OCI-LY7 (cell line): ENCODE results near the gene DHRS9. TPM values are rescaled to one million over a fixed set of nuclear protein-coding genes. Genes with fewer than 3 reads are reported as not detected.

Experiments used
- BruUV-seq: library from RNA; stranded (reverse); fragments of 400-500 nt; replicated peaks from 2 replicates; lab custom pipeline; 2021; lab: Mats Ljungman, UMichigan
- CTCF ChIA-PET: fragments of 300-600 bp; sonication (Branson Sonifier 250); formaldehyde crosslinking; loops from one replicate; lab custom pipeline; 2022; ENCODE audit warnings: antibody characterized with exemption; ENCODE audit not compliant: unreplicated experiment; lab: Charles Lee
- POLR2A ChIA-PET: fragments of 300-600 bp; sonication (Branson Sonifier 250); formaldehyde crosslinking; loops from one replicate; lab custom pipeline; 2022; ENCODE audit warnings: antibody characterized with exemption; lab: Charles Lee
- DNase-seq: peaks from one replicate; pipeline ENCODE4 v3.0.0-alpha.2; 2015; ENCODE audit warnings: low spot score
- H2AFZ ChIP-seq: fragments of 200-600 bp; sonication (generic), shearing (Covaris generic); 2 replicates; pipeline ENCODE4 v1.6.1; 2014; ENCODE audit warnings: mild to moderate bottlenecking, antibody characterized with exemption, low read length, moderate library complexity
- H3K27ac ChIP-seq: fragments of 200-600 bp; sonication (generic); 2 replicates; pipeline ENCODE4 v1.5.1; 2014; ENCODE audit warnings: mixed run types, low read depth, mild to moderate bottlenecking, moderate library complexity, low read length, inconsistent platforms; ENCODE audit not compliant: poor library complexity, severe bottlenecking
- H3K36me3 ChIP-seq: fragments of 200-600 bp; sonication (generic); 2 replicates; pipeline ENCODE4 v1.6.1; 2014; ENCODE audit warnings: mild to moderate bottlenecking, antibody characterized with exemption, low read length, moderate library complexity, mixed read lengths; ENCODE audit not compliant: insufficient read depth
- H3K4me1 ChIP-seq: fragments of 200-600 bp; sonication (generic); 2 replicates; pipeline ENCODE4 v1.5.1; 2014; ENCODE audit warnings: mild to moderate bottlenecking, low read length; ENCODE audit not compliant: insufficient read depth, poor library complexity, severe bottlenecking
- H3K4me2 ChIP-seq: fragments of 200-600 bp; sonication (generic); 2 replicates; pipeline ENCODE4 v1.6.1; 2014; ENCODE audit warnings: mild to moderate bottlenecking, low read length
- H3K4me3 ChIP-seq: fragments of 200-600 bp; sonication (generic); 2 replicates; pipeline ENCODE4 v1.5.1; 2014; ENCODE audit warnings: mild to moderate bottlenecking, low read depth, low read length; ENCODE audit not compliant: poor library complexity, severe bottlenecking
- H3K79me2 ChIP-seq: fragments of 200-600 bp; sonication (generic); 2 replicates; pipeline ENCODE4 v1.6.1; 2016; ENCODE audit warnings: low read depth, mild to moderate bottlenecking, low read length, moderate library complexity, mixed read lengths; ENCODE audit not compliant: insufficient read depth
- H3K9me2 ChIP-seq: fragments of 200-600 bp; sonication (generic); 2 replicates; pipeline ENCODE4 v1.6.1; 2016; ENCODE audit warnings: mild to moderate bottlenecking, low read length, mixed read lengths; ENCODE audit not compliant: insufficient read depth
- H3K9me3 ChIP-seq: fragments of 200-600 bp; sonication (generic); 2 replicates; pipeline ENCODE4 v1.6.1; 2014; ENCODE audit warnings: mild to moderate bottlenecking, mixed run types, low read length, mixed read lengths
- H4K20me1 ChIP-seq: fragments of 200-600 bp; sonication (generic); 2 replicates; pipeline ENCODE4 v1.6.1; 2014; ENCODE audit warnings: mild to moderate bottlenecking, antibody characterized with exemption, low read length, moderate library complexity, mixed read lengths; ENCODE audit not compliant: insufficient read depth
- CTCF ChIP-seq: fragments of 200-600 bp; sonication (generic); conservative IDR thresholded peaks from 2 replicates; pipeline ENCODE4 v1.5.1; 2014; ENCODE audit warnings: mild to moderate bottlenecking, antibody characterized with exemption, low read length, moderate library complexity, mixed read lengths
- EZH2phosphoT487 ChIP-seq: fragments of 200-600 bp; sonication (generic); IDR thresholded peaks from 2 replicates; pipeline ENCODE4 v1.6.1; 2018; ENCODE audit warnings: low read depth, borderline replicate concordance, mild to moderate bottlenecking, mixed run types, antibody characterized with exemption, low read length, moderate library complexity, mixed read lengths
- intact Hi-C: fragments of 100-400 bp; cut with micrococcal nuclease; formaldehyde crosslinking; loops from one replicate; pipeline ENCODE4 v1.10.0; 2022; ENCODE audit not compliant: unreplicated experiment
- total RNA-seq, 2 experiments: library from RNA; depleted of rRNA in 1 of 2; stranded (reverse); fragments of >200 nt in 1 of 2; shearing (Covaris generic) in 1 of 2; gene quantifications; 2 replicates each; pipeline ENCODE4 v1.2.3, GENCODE V29; 2014 to 2022

The DHRS9 gene
- total RNA-seq, 2 experiments from 2014 or later: 0.59 TPM; not detected in 1

DNA sequence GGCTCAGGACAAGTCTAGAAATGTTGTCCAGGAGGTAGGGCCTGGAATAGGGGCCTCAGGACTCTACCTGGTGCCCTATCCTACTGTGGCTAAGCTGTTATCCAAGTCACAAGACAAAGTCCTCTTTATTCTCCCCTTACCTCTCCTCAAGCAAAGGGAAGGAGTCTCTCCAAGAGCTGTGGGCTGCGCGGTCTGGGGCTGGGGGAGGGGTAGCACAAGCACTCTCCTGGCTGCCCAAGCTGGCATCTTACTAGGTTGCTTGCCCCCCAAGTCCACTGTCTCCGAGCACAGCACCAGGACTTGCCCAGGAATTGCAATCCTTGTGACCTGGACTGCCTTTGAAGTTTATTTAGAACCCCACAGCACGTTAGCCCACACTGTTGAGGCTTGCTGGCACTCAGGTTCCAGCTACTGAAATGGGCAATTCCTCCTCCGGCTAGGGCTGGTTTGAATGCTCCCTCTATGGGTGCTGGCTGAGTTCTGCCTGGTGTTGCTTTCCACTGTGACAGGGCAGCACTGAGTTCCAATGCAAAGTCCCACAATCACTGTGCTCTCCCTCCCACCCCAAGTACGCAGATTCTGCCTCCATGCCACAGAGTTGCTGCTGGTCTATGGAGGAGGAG, 18.5 kb downstream of the DHRS9 start:
- CTCF ChIA-PET: no interaction called here
- intact Hi-C loops: no loop called here

GRCh38 chr2:169089182-169089581, 19.8 kb downstream of the DHRS9 start:
- POLR2A ChIA-PET: interaction anchor here (0.6 to 0.7 kb wide), 2 partner anchors 12 to 59 kb away, joined by 3 read pairs; no protein-coding TSS in a partner anchor
- Histone ChIP-seq H3K9me2 (no peaks in the 10 kb centered on the region), H3K4me3 (no peak overlapping the region), H4K20me1 (no peaks in the 10 kb centered on the region), H2AFZ (no peak overlapping the region), H3K4me2 (no peak overlapping the region), H3K9me3 (no peaks in the 10 kb centered on the region), H3K27ac (no peak overlapping the region), H3K79me2 (no peaks in the 10 kb centered on the region), H3K4me1 (no peaks in the 10 kb centered on the region), H3K36me3 (no peaks in the 10 kb centered on the region)
- DNase-seq: no peak
- CTCF ChIA-PET: no interaction called here
- TF ChIP-seq CTCF: no peak
- no peak for TF ChIP-seq EZH2phosphoT487
- intact Hi-C loops: no loop called here
- BruUV-seq: no TSS peak

More for the DNA sequence above, 18.5 kb downstream of the DHRS9 start:
- Histone ChIP-seq H3K9me2 (no peaks in the 10 kb centered on the region), H4K20me1 (no peaks in the 10 kb centered on the region), H3K79me2 (no peaks in the 10 kb centered on the region), H2AFZ (no peak overlapping the region), H3K9me3 (no peaks in the 10 kb centered on the region), H3K27ac (no peak overlapping the region), H3K4me3 (no peak overlapping the region), H3K36me3 (no peaks in the 10 kb centered on the region), H3K4me1 (peaks cover 6% of the 10 kb centered on the region), H3K4me2 (no peak overlapping the region)
- TF ChIP-seq EZH2phosphoT487 (no peak), CTCF (no peak)
- POLR2A ChIA-PET: interaction anchor here (0.5 kb wide), 1 partner anchor 331 kb away, joined by 4 read pairs; no protein-coding TSS in a partner anchor
- DNase-seq: no peak
- no TSS peak for BruUV-seq

DNA sequence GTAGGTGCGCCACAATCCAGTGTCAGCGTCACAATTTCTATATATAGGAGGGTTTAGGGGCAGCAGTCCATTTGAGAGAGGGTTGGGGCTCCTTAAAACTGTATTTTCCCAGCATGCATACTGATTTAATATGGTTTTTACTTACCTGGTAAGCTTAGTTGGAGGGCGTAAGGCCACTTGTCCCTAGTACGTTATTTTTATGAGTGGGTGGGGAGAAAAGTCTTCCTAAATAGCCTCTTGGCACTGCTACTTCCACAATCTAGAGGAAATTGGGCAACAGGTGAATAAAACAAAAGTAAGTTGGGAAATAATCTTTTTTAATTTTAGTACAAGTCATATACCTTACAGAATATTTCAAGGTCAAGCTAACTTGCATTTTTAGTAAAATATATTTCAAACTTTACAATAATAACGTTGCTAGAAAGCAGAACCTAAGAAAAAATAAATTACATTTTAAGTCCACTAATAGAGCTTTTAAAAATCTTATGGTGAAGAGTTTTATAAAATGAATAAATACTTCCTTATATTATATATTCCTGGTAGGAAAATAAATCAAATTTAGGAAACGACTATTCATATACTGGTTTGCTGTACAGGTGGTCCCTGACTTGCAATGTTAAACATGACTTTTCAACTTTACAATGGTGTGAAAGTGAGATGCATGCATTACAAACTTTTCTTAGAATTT, 20.9 kb downstream of the DHRS9 start:
- no peak for TF ChIP-seq CTCF
- no peak for TF ChIP-seq EZH2phosphoT487
- Histone ChIP-seq H3K9me3 (no peaks in the 10 kb centered on the region), H3K4me2 (no peak overlapping the region), H3K4me1 (no peaks in the 10 kb centered on the region), H2AFZ (no peak overlapping the region), H3K79me2 (no peaks in the 10 kb centered on the region), H3K27ac (no peak overlapping the region), H3K36me3 (no peaks in the 10 kb centered on the region), H3K4me3 (no peak overlapping the region), H3K9me2 (no peaks in the 10 kb centered on the region), H4K20me1 (no peaks in the 10 kb centered on the region)
- no peak for DNase-seq
- CTCF ChIA-PET: no interaction called here
- BruUV-seq: no TSS peak
- POLR2A ChIA-PET: interaction anchor here (1.0 kb wide), 1 partner anchor 9 kb away, joined by 5 read pairs; no protein-coding TSS in a partner anchor
- intact Hi-C loops: no loop called here
